Panc1 (cell line): ENCODE data around the gene SGPP2. TPM values are rescaled to one million over a fixed set of nuclear protein-coding genes. Genes with fewer than 3 reads are reported as not detected.

Source experiments
- ATAC-seq: fragments of 200-7000 bp; cut with Tn5 transposase; 2 replicates; pipeline ENCODE4 v1.9.1; 2020; ENCODE audit warnings: mild to moderate bottlenecking, moderate library complexity
- BruUV-seq: library from RNA; stranded (reverse); fragments of 400-500 nt; replicated peaks from 2 replicates; lab custom pipeline; 2021; lab: Mats Ljungman, UMichigan
- CTCF ChIA-PET: fragments of 300-600 bp; sonication (Branson Sonifier 250); formaldehyde crosslinking; loops from one replicate; lab custom pipeline; 2022; ENCODE audit warnings: antibody characterized with exemption; lab: Charles Lee
- POLR2A ChIA-PET: fragments of 300-600 bp; sonication (Branson Sonifier 250); formaldehyde crosslinking; loops from one replicate; lab custom pipeline; 2022; ENCODE audit warnings: antibody characterized with exemption; lab: Charles Lee
- DNase-seq: peaks from one replicate; pipeline ENCODE4 v3.0.0-alpha.2; 2010; ENCODE audit warnings: low read depth, low spot score
- H3K27ac ChIP-seq: 2 replicates; pipeline ENCODE4 v1.5.1; 2011; ENCODE audit warnings: mild to moderate bottlenecking, low read length, inconsistent platforms
- H3K27me3 ChIP-seq: fragments of 200-500 bp; sonication (Bioruptor generic); 2 replicates; pipeline ENCODE4 v1.6.0; 2014; ENCODE audit warnings: low read length, inconsistent platforms; ENCODE audit not compliant: control insufficient read depth, insufficient read depth
- H3K36me3 ChIP-seq: fragments of 200-500 bp; sonication (Bioruptor generic); 2 replicates; pipeline ENCODE4 v1.5.1; 2014; ENCODE audit warnings: inconsistent platforms, mild to moderate bottlenecking, low read length, moderate library complexity; ENCODE audit not compliant: control insufficient read depth, insufficient read depth
- H3K4me1 ChIP-seq: 2 replicates; pipeline ENCODE4 v1.5.1; 2011; ENCODE audit warnings: inconsistent platforms, mild to moderate bottlenecking, low read length, moderate library complexity; ENCODE audit not compliant: control insufficient read depth, insufficient read depth
- H3K4me3 ChIP-seq, 2 experiments: 2 replicates each; pipeline ENCODE4 v1.5.1; 2011 to 2012; ENCODE audit warnings: low read depth in 2 of 2, low read length in 2 of 2, mild to moderate bottlenecking in 2 of 2, inconsistent platforms in 1 of 2, moderate library complexity in 1 of 2
- H3K9me3 ChIP-seq: fragments of 200-500 bp; sonication (Bioruptor generic); 2 replicates; pipeline ENCODE4 v1.5.1; 2014; ENCODE audit warnings: low read depth, mild to moderate bottlenecking, inconsistent platforms, low read length, moderate library complexity; ENCODE audit not compliant: control insufficient read depth, insufficient read depth
- POLR2AphosphoS5 ChIP-seq: IDR thresholded peaks from 2 replicates; pipeline ENCODE4 v1.6.1; 2012; ENCODE audit warnings: mild to moderate bottlenecking, low read depth, low read length, moderate library complexity
- SIN3A ChIP-seq: IDR thresholded peaks from 2 replicates; pipeline ENCODE4 v1.6.1; 2012; ENCODE audit warnings: low read depth, mild to moderate bottlenecking, low read length, moderate library complexity, borderline replicate concordance; ENCODE audit not compliant: insufficient read depth
- TCF7L2 ChIP-seq: IDR thresholded peaks from 2 replicates; pipeline ENCODE4 v1.6.1; 2011; ENCODE audit warnings: mild to moderate bottlenecking, low read depth, low read length, inconsistent platforms
- in situ Hi-C: cut with HindIII; loops from 2 replicates; pipeline ENCODE4 v1.10.0; 2016; ENCODE audit warnings: low sequenced_read_pairs, low pct_unique_long_range_greater_than_20kb
- intact Hi-C: fragments of 100-400 bp; cut with micrococcal nuclease; formaldehyde crosslinking; loops from one replicate; pipeline ENCODE4 v1.10.0; 2022; ENCODE audit not compliant: unreplicated experiment
- total RNA-seq: library from RNA; stranded (reverse); gene quantifications from one replicate; pipeline ENCODE4 v1.2.1, GENCODE V29; 2021; ENCODE audit not compliant: unreplicated experiment
- TF ChIP-seq, protein P1 (sequence below), 2 experiments: IDR thresholded peaks; 2 replicates each; pipeline ENCODE4 v1.6.1; 2011 to 2012; ENCODE audit warnings: low read depth in 2 of 2, control low read depth in 1 of 2, low read length in 1 of 2, mild to moderate bottlenecking in 1 of 2, moderate library complexity in 1 of 2; ENCODE audit not compliant: insufficient read depth in 1 of 2
- TF ChIP-seq, protein P2 (sequence below): fragments of 450-650 bp; IDR thresholded peaks from 2 replicates; pipeline ENCODE4 v1.5.1; 2017; ENCODE audit warnings: mild to moderate bottlenecking

The SGPP2 gene
- total RNA-seq, 1 experiment from 2014 or later, result 0.05 TPM

DNA sequence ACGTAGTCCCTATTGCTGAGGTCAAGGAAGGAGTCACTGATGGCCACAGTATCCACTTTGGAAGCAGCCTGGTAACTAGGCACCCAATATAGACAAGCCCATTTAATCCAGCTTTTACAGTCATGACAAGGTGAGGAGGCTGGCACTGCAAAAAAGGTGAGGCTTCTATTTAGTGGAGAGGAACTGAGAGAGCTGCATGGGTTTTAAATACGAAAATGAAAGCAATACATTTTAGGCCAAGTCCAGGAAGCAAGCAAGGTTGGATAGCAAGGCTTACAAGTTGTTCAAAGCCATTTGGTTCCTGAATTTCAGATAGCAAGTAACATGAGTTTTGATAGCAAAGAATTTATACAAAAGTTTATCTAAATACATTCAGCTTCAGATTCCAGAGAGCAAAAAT lies 80.4 kb downstream of the SGPP2 start:
- ChIA-PET POLR2A (no interaction called here), CTCF (no interaction called here)
- Histone ChIP-seq H3K4me3 (no peak overlapping the region), H3K36me3 (no peaks in the 10 kb centered on the region), H3K9me3 (no peaks in the 10 kb centered on the region), H3K27me3 (no peaks in the 10 kb centered on the region), H3K27ac (no peak overlapping the region), H3K4me1 (no peaks in the 10 kb centered on the region)
- ATAC-seq (no peak), DNase-seq (no peak)
- TF ChIP-seq POLR2AphosphoS5, result no peak
- TF ChIP-seq, protein P1, sequence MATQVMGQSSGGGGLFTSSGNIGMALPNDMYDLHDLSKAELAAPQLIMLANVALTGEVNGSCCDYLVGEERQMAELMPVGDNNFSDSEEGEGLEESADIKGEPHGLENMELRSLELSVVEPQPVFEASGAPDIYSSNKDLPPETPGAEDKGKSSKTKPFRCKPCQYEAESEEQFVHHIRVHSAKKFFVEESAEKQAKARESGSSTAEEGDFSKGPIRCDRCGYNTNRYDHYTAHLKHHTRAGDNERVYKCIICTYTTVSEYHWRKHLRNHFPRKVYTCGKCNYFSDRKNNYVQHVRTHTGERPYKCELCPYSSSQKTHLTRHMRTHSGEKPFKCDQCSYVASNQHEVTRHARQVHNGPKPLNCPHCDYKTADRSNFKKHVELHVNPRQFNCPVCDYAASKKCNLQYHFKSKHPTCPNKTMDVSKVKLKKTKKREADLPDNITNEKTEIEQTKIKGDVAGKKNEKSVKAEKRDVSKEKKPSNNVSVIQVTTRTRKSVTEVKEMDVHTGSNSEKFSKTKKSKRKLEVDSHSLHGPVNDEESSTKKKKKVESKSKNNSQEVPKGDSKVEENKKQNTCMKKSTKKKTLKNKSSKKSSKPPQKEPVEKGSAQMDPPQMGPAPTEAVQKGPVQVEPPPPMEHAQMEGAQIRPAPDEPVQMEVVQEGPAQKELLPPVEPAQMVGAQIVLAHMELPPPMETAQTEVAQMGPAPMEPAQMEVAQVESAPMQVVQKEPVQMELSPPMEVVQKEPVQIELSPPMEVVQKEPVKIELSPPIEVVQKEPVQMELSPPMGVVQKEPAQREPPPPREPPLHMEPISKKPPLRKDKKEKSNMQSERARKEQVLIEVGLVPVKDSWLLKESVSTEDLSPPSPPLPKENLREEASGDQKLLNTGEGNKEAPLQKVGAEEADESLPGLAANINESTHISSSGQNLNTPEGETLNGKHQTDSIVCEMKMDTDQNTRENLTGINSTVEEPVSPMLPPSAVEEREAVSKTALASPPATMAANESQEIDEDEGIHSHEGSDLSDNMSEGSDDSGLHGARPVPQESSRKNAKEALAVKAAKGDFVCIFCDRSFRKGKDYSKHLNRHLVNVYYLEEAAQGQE (IDR thresholded peaks at IDR 0.05; ENCODE audit: insufficient read depth in 1 of 2, low read depth in 2 of 2, low read length in 1 of 2), result no peak
- no peak for TF ChIP-seq SIN3A
- no peak for TF ChIP-seq TCF7L2
- TF ChIP-seq, protein P2, sequence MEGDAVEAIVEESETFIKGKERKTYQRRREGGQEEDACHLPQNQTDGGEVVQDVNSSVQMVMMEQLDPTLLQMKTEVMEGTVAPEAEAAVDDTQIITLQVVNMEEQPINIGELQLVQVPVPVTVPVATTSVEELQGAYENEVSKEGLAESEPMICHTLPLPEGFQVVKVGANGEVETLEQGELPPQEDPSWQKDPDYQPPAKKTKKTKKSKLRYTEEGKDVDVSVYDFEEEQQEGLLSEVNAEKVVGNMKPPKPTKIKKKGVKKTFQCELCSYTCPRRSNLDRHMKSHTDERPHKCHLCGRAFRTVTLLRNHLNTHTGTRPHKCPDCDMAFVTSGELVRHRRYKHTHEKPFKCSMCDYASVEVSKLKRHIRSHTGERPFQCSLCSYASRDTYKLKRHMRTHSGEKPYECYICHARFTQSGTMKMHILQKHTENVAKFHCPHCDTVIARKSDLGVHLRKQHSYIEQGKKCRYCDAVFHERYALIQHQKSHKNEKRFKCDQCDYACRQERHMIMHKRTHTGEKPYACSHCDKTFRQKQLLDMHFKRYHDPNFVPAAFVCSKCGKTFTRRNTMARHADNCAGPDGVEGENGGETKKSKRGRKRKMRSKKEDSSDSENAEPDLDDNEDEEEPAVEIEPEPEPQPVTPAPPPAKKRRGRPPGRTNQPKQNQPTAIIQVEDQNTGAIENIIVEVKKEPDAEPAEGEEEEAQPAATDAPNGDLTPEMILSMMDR, result no peak
- no TSS peak for BruUV-seq
- intact Hi-C loops, result no loop called here
- in situ Hi-C loops, result no loop called here

DNA sequence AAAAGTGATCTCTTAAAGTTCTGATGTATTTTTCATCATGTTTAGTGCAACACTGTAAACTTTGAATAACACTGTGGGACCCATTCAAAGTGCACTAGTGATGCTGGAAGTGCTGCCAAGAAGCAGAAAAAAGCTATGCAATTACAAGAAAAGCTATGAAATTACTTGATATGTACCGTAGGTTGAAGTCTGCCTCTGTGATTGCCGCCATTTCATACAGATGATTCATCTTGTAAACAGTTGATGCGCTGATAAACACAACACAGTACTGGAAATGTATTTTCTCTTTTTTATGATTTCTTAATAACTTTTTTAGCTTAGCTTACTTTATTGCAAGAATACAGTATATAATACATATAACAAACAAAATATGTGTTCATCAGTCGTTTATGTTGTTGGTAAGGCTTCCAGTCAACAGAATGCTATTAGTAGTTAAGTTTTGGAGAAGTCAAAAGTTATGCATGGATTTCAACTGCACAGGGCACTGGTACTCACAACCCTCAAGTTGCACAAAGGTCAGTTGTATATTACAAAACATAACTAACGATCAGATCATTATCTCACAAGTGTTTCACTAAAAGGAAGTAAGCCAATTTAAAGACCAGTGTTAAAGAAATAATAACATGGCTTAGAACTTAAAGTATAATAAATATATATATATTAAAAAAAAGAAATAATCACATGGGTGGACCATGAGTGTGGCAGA lies 82.0 kb downstream of the SGPP2 start:
- Histone ChIP-seq H3K27ac (no peak overlapping the region), H3K4me3 (no peak overlapping the region), H3K27me3 (no peaks in the 10 kb centered on the region), H3K36me3 (no peaks in the 10 kb centered on the region), H3K9me3 (no peaks in the 10 kb centered on the region), H3K4me1 (no peaks in the 10 kb centered on the region)
- no TSS peak for BruUV-seq
- DNase-seq (no peak), ATAC-seq (no peak)
- TF ChIP-seq, protein P1 (IDR thresholded peaks at IDR 0.05; ENCODE audit: insufficient read depth in 1 of 2, low read depth in 2 of 2, low read length in 1 of 2), result no peak
- no peak for TF ChIP-seq POLR2AphosphoS5
- TF ChIP-seq TCF7L2, result no peak
- TF ChIP-seq, protein P2, result no peak
- TF ChIP-seq SIN3A, result no peak
- CTCF ChIA-PET, result no interaction called here
- in situ Hi-C loops (no loop called here), intact Hi-C loops (no loop called here)
- POLR2A ChIA-PET, result no interaction called here
